Mesenchymal stem cell (in vitro differentiated cells and primary cell): Measurements from ENCODE around the gene UQCRHL.

ENCODE experiments used
- DNase-seq: peaks from one replicate; pipeline ENCODE4 v3.0.0-alpha.2; 2013
- H2AFZ ChIP-seq: one replicate; pipeline ENCODE4 v1.6.1; 2013; ENCODE audit warnings: low read depth, mild to moderate bottlenecking, control low read depth, inconsistent platforms, low read length, moderate library complexity
- H2AK5ac ChIP-seq: 2 replicates; pipeline ENCODE4 v1.6.1; 2013; ENCODE audit warnings: low read length, moderate library complexity, mild to moderate bottlenecking, inconsistent platforms; ENCODE audit not compliant: severe bottlenecking
- H2BK120ac ChIP-seq: one replicate; pipeline ENCODE4 v1.6.1; 2013; ENCODE audit warnings: low read depth, mild to moderate bottlenecking, inconsistent platforms, low read length, moderate library complexity
- H2BK12ac ChIP-seq, 2 experiments: one replicate each; pipeline ENCODE4 v1.6.1; 2013; ENCODE audit warnings: inconsistent platforms in 2 of 2, low read length in 2 of 2, mild to moderate bottlenecking in 2 of 2, moderate library complexity in 2 of 2, control low read depth in 1 of 2
- H2BK15ac ChIP-seq: one replicate; pipeline ENCODE4 v1.6.1; 2013; ENCODE audit warnings: mild to moderate bottlenecking, low read depth, inconsistent platforms; ENCODE audit not compliant: poor library complexity, severe bottlenecking
- H2BK5ac ChIP-seq: 2 replicates; pipeline ENCODE4 v1.6.1; 2013; ENCODE audit warnings: low read depth, mild to moderate bottlenecking, low read length, control low read depth, inconsistent platforms; ENCODE audit not compliant: poor library complexity, severe bottlenecking
- H3K14ac ChIP-seq, 2 experiments: one replicate each; pipeline ENCODE4 v1.6.1; 2013; ENCODE audit warnings: inconsistent platforms in 2 of 2, low read length in 2 of 2, control low read depth in 1 of 2, mild to moderate bottlenecking in 1 of 2, moderate library complexity in 1 of 2
- H3K18ac ChIP-seq, 2 experiments: one replicate each; pipeline ENCODE4 v1.6.1; 2013; ENCODE audit warnings: inconsistent platforms in 2 of 2, low read length in 2 of 2, control low read depth in 1 of 2, low read depth in 1 of 2, mild to moderate bottlenecking in 1 of 2
- H3K23ac ChIP-seq, 2 experiments: one replicate each; pipeline ENCODE4 v1.6.1; 2013; ENCODE audit warnings: inconsistent platforms in 2 of 2, low read length in 2 of 2, mild to moderate bottlenecking in 2 of 2, moderate library complexity in 2 of 2, control low read depth in 1 of 2
- H3K27ac ChIP-seq: 2 replicates; pipeline ENCODE4 v1.5.1; 2013; ENCODE audit warnings: mild to moderate bottlenecking, moderate library complexity, low read length, control low read depth, inconsistent platforms; ENCODE audit not compliant: poor library complexity, severe bottlenecking
- H3K27me3 ChIP-seq, 2 experiments: 2 replicates each; pipeline versions ENCODE4 v1.6.1 to v1.7.0; 2013; ENCODE audit warnings: low read length in 2 of 2, mild to moderate bottlenecking in 2 of 2, moderate library complexity in 2 of 2, control low read depth in 1 of 2, inconsistent platforms in 1 of 2; ENCODE audit not compliant: control insufficient read depth in 1 of 2, insufficient read depth in 1 of 2
- H3K36me3 ChIP-seq, 2 experiments: 2 replicates each; pipeline versions ENCODE4 v1.6.1 to v1.7.0; 2013; ENCODE audit warnings: low read length in 2 of 2, control low read depth in 1 of 2, inconsistent platforms in 1 of 2, low read depth in 1 of 2, mild to moderate bottlenecking in 1 of 2; ENCODE audit not compliant: insufficient read depth in 2 of 2, control insufficient read depth in 1 of 2
- H3K4ac ChIP-seq, 2 experiments: one replicate each; pipeline ENCODE4 v1.6.1; 2013; ENCODE audit warnings: inconsistent platforms in 2 of 2, low read length in 2 of 2, mild to moderate bottlenecking in 2 of 2, moderate library complexity in 2 of 2, control low read depth in 1 of 2, low read depth in 1 of 2
- H3K4me1 ChIP-seq: 2 replicates; pipeline ENCODE4 v1.6.1; 2013; ENCODE audit warnings: low read depth, low read length, control low read depth; ENCODE audit not compliant: control insufficient read depth, insufficient read depth
- H3K4me2 ChIP-seq: 2 replicates; pipeline ENCODE4 v1.6.1; 2013; ENCODE audit warnings: low read length, mild to moderate bottlenecking, inconsistent platforms; ENCODE audit not compliant: poor library complexity, severe bottlenecking
- H3K4me3 ChIP-seq, 2 experiments: 2 replicates each; pipeline versions ENCODE4 v1.5.1 to v1.7.0; 2013; ENCODE audit warnings: low read length in 2 of 2, mild to moderate bottlenecking in 2 of 2, control low read depth in 1 of 2, low read depth in 1 of 2; ENCODE audit not compliant: insufficient read depth in 1 of 2
- H3K79me1 ChIP-seq: replicated peaks from 2 replicates; pipeline ENCODE4 v1.6.1; 2013; ENCODE audit warnings: mild to moderate bottlenecking, control low read depth, low read length, inconsistent platforms; ENCODE audit not compliant: poor library complexity, severe bottlenecking
- H3K9ac ChIP-seq: 2 replicates; pipeline ENCODE4 v1.7.0; 2013; ENCODE audit warnings: mild to moderate bottlenecking, low read length, moderate library complexity
- H3K9me3 ChIP-seq: 2 replicates; pipeline ENCODE4 v1.7.0; 2013; ENCODE audit warnings: mild to moderate bottlenecking, low read length; ENCODE audit not compliant: control insufficient read depth
- H4K8ac ChIP-seq: one replicate; pipeline ENCODE4 v1.6.1; 2013; ENCODE audit warnings: inconsistent platforms, mild to moderate bottlenecking, low read length, moderate library complexity
- H4K91ac ChIP-seq: one replicate; pipeline ENCODE4 v1.6.1; 2013; ENCODE audit warnings: mild to moderate bottlenecking, low read length, inconsistent platforms
- WGBS: methylation state at CpG from one replicate; pipeline ENCODE4 v1.1.7; 2013; ENCODE audit warnings: mixed read lengths; 5-methylcytosine and 5-hydroxymethylcytosine counted together

UQCRHL gene

DNA sequence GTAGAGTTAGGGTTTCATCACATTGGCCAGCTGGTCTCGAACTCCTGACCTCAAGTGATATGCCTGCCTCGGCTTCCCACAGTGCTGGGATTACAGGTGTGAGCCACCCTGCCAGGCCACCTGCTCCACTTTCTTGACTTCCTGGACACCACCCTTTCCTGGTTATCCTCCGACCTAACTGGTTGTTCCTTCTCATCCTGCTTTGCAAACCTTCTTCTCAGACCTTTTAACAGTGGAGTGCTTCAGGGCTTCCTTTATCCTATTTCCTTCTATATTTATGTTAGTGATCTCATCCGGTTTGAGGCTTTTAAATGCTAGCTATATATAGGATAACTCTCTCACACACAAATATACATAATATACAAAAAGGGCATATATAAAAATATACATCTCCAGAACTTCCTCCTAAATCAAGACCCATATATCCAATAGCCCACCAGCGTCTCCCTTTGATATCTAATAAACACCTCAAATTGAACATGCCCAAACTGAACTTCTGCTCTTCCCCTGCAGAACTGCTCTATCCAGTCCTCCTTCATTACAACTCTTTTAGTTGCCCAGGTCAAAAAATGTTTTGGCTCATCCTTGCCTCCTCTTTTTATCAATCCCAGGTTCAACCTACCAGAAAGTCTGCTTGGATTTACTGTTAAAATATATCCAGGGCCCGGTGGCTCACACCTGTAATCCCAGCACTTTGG, 19.5 kb upstream of the UQCRHL start:
- no peak overlapping the region for H3K18ac ChIP-seq
- H3K23ac ChIP-seq = no peak overlapping the region
- H3K27ac ChIP-seq = no peak overlapping the region

DNA sequence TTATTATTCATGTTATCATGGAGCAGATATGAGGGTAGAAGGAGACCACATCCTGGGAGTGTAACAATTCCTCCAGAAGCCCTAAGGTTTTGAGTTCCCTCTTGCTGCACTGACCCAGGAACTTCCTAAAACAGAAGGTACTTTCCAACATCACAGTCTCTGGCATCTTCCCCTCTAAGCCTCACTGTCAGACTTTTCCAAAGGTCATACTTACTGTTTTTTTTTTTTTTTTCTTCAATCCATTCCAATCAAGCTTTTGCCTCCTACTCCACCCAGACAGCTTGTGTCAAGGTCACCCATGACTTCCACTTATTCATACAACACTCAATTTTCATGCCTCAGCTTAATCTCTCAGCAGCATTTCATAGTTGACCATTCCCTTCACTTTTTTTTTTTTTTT, 18.4 kb upstream of the UQCRHL start:
- H3K79me1 ChIP-seq = no peaks in the 10 kb centered on the region
- H3K4me2 ChIP-seq = no peak overlapping the region
- H4K8ac ChIP-seq = no peak overlapping the region
- H3K36me3 ChIP-seq = no peaks in the 10 kb centered on the region
- H3K14ac ChIP-seq = no peak overlapping the region
- H2BK120ac ChIP-seq = no peak overlapping the region
- no peak overlapping the region for H3K27ac ChIP-seq
- no peak overlapping the region for H3K18ac ChIP-seq
- H3K9me3 ChIP-seq = no peaks in the 10 kb centered on the region
- H2BK5ac ChIP-seq = no peak overlapping the region
- H3K27me3 ChIP-seq = no peaks in the 10 kb centered on the region
- H3K9ac ChIP-seq = peak overlapping the region; percentile 24
- H3K4me1 ChIP-seq = no peaks in the 10 kb centered on the region
- H3K4me3 ChIP-seq = peak overlapping the region in 1 of 2 experiments; percentile 11
- no peak for DNase-seq
- no peak overlapping the region for H3K23ac ChIP-seq
- H2AFZ ChIP-seq = no peak overlapping the region
- no peak overlapping the region for H2AK5ac ChIP-seq
- H4K91ac ChIP-seq = no peak overlapping the region
- no peak overlapping the region for H2BK12ac ChIP-seq
- H3K4ac ChIP-seq = no peak overlapping the region
- H2BK15ac ChIP-seq = no peak overlapping the region

More for the DNA sequence above, 19.5 kb upstream of the UQCRHL start:
- Histone ChIP-seq H3K14ac (no peak overlapping the region), H3K4ac (no peak overlapping the region), H2BK15ac (no peak overlapping the region), H3K4me3 (no peak overlapping the region), H3K4me2 (no peak overlapping the region), H3K79me1 (peaks cover 2% of the 10 kb centered on the region), H4K8ac (no peak overlapping the region), H3K4me1 (no peaks in the 10 kb centered on the region), H3K36me3 (no peaks in the 10 kb centered on the region), H2AK5ac (no peak overlapping the region), H3K27me3 (no peaks in the 10 kb centered on the region), H2BK120ac (no peak overlapping the region), H3K9ac (no peak overlapping the region), H2AFZ (no peak overlapping the region), H4K91ac (no peak overlapping the region), H3K9me3 (no peaks in the 10 kb centered on the region), H2BK5ac (no peak overlapping the region), H2BK12ac (no peak overlapping the region)
- 97% methylated on average over 4 of the region's 6 CpGs for WGBS
- no peak for DNase-seq

DNA sequence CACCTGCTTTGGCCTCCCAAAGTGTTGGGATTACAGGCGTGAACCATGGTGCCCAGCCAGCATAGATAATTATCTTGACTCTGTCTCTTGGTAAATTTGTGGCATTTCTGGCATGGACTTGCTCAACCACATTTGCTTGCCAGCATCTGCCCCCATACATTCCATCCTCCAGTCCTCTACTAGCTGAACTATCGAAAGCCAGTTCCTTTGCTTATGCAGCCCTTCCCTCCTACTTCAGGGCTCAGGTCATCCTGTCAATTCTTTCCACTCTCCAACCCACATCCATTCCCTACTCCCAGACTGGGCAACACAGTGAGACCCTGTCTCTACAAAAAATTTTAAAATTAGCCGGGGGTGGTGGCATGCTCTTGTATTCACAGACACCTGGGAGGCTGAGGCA, 13.0 kb upstream of the UQCRHL start:
- Histone ChIP-seq H3K23ac (no peak overlapping the region), H3K9me3 (no peaks in the 10 kb centered on the region), H3K27me3 (no peaks in the 10 kb centered on the region), H4K91ac (no peak overlapping the region), H3K4me2 (no peak overlapping the region), H3K18ac (no peak overlapping the region), H3K9ac (no peak overlapping the region), H2BK15ac (no peak overlapping the region), H2AFZ (no peak overlapping the region), H4K8ac (no peak overlapping the region), H3K14ac (no peak overlapping the region), H2BK120ac (no peak overlapping the region), H2BK12ac (no peak overlapping the region), H3K36me3 (no peaks in the 10 kb centered on the region), H3K79me1 (no peaks in the 10 kb centered on the region), H3K27ac (no peak overlapping the region), H2AK5ac (no peak overlapping the region), H3K4me3 (no peak overlapping the region), H3K4ac (no peak overlapping the region), H2BK5ac (no peak overlapping the region), H3K4me1 (peaks cover 2% of the 10 kb centered on the region)
- DNase-seq = no peak
- 98% methylated on average over 3 of the region's 3 CpGs for WGBS

DNA sequence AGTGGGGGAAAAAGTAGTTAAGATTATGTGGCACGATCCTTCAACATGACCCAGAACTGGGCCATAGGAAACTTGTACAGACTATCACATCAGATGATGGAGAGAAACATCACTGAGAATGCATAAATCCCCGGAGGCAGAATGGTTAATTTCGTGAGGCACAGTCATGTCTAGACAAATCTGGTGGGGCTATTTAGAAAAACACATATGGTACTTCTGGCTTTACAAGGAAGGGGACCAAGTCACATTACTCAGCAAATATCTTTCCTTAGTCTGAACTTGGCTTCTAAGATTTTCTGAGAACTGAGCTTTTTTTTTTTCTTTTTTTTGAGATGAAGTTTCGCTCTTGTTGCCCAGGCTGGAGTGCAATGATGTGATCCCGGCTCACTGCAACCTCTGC, 9.2 kb upstream of the UQCRHL start:
- no peak overlapping the region for H3K18ac ChIP-seq
- peaks cover 2% of the 10 kb centered on the region for H3K4me1 ChIP-seq
- H4K8ac ChIP-seq = no peak overlapping the region
- no peaks in the 10 kb centered on the region for H3K36me3 ChIP-seq
- no peak overlapping the region for H3K9ac ChIP-seq
- H3K14ac ChIP-seq = no peak overlapping the region
- no peak overlapping the region for H4K91ac ChIP-seq
- no peak overlapping the region for H2BK120ac ChIP-seq
- H2BK15ac ChIP-seq = no peak overlapping the region
- no peak overlapping the region for H3K4me3 ChIP-seq
- no peak overlapping the region for H3K27ac ChIP-seq
- H3K9me3 ChIP-seq = no peaks in the 10 kb centered on the region
- H3K4me2 ChIP-seq = no peak overlapping the region
- no peaks in the 10 kb centered on the region for H3K27me3 ChIP-seq
- H2AFZ ChIP-seq = no peak overlapping the region
- no peak overlapping the region for H2AK5ac ChIP-seq
- no peak overlapping the region for H2BK12ac ChIP-seq
- 100% methylated on average over 5 of the region's 5 CpGs for WGBS
- no peak for DNase-seq
- H2BK5ac ChIP-seq = no peak overlapping the region
- no peaks in the 10 kb centered on the region for H3K79me1 ChIP-seq
- H3K4ac ChIP-seq = no peak overlapping the region
- no peak overlapping the region for H3K23ac ChIP-seq
